HepG2 (cell line): ENCODE results near the gene ADAMTS16. TPM values are rescaled to one million over a fixed set of nuclear protein-coding genes. Genes with fewer than 3 reads are reported as not detected.

Source experiments
- ATAC-seq: fragments of 200-7000 bp; cut with Tn5 transposase; 3 replicates; pipeline ENCODE4 v1.9.1; 2020; ENCODE audit warnings: mild to moderate bottlenecking, moderate library complexity
- BruUV-seq: library from RNA; stranded (reverse); fragments of 400-500 nt; replicated peaks from 2 replicates; lab custom pipeline; 2021; lab: Mats Ljungman, UMichigan
- CTCF ChIA-PET: fragments of 300-600 bp; formaldehyde crosslinking; extraction: SDS; loops from one replicate; lab custom pipeline; 2021; ENCODE audit warnings: low total read pairs, inconsistent platforms, low intra/inter-chr PET ratio; lab: Yijun Ruan, JAX
- POLR2A ChIA-PET: fragments of 350-600 bp; sonication (Branson Sonifier 250); formaldehyde crosslinking; loops from one replicate; lab custom pipeline; 2020; ENCODE audit warnings: antibody characterized with exemption, inconsistent platforms; lab: Yijun Ruan, JAX
- DNase-seq: peaks from one replicate; pipeline ENCODE4 v3.0.0-alpha.2; 2015; ENCODE audit warnings: low spot score
- FAIRE-seq: peaks from 3 replicates; lab custom pipeline; 2011; peaks lifted over from hg19 to GRCh38; lab: Jason Lieb, UNC
- H2AFZ ChIP-seq: one replicate; pipeline ENCODE4 v1.6.1; 2011; ENCODE audit warnings: low read length, inconsistent platforms
- H3K27ac ChIP-seq: fragments of 300-600 bp; 3 replicates; pipeline ENCODE4 v1.8.0; 2011; ENCODE audit warnings: mixed run types, mild to moderate bottlenecking, mixed read lengths, low read length, inconsistent platforms; ENCODE audit not compliant: insufficient read depth; ENCODE audit errors: extremely low read length
- H3K27me3 ChIP-seq, 2 experiments: fragments of 200-600 bp in 1 of 2; 2 replicates in 1 of 2; 3 replicates in 1 of 2; pipeline versions ENCODE4 v1.6.0 to v1.8.0; 2011; ENCODE audit warnings: low read length in 2 of 2, mild to moderate bottlenecking in 2 of 2, moderate library complexity in 2 of 2, inconsistent platforms in 1 of 2; ENCODE audit not compliant: insufficient read depth in 2 of 2, control insufficient read depth in 1 of 2
- H3K36me3 ChIP-seq, 2 experiments: fragments of 200-600 bp in 1 of 2; replicated peaks in 1 of 2; 2 replicates in 1 of 2; 3 replicates in 1 of 2; pipeline versions ENCODE4 v1.5.1 to v1.8.0; 2011; ENCODE audit warnings: low read length in 2 of 2, inconsistent platforms in 1 of 2; ENCODE audit not compliant: insufficient read depth in 2 of 2, control insufficient read depth in 1 of 2
- H3K4me1 ChIP-seq: 2 replicates; pipeline ENCODE4 v1.5.1; 2012; ENCODE audit warnings: low read length, inconsistent platforms; ENCODE audit not compliant: insufficient read depth
- H3K4me2 ChIP-seq: 2 replicates; pipeline ENCODE4 v1.6.0; 2011; ENCODE audit warnings: low read depth, low read length, inconsistent platforms
- H3K4me3 ChIP-seq, 3 experiments: fragments of 200-600 bp in 1 of 3; sonication (generic), shearing (Covaris generic) in 1 of 3; replicated peaks in 1 of 3; 2 replicates each; pipeline ENCODE4 v1.5.1; 2011 to 2016; ENCODE audit warnings: low read length in 3 of 3, inconsistent platforms in 2 of 3, low read depth in 2 of 3, mild to moderate bottlenecking in 2 of 3, control low read depth in 1 of 3, mixed read lengths in 1 of 3; ENCODE audit not compliant: insufficient read depth in 1 of 3
- H3K79me2 ChIP-seq: one replicate; pipeline ENCODE4 v1.6.1; 2011; ENCODE audit warnings: low read length, inconsistent platforms; ENCODE audit not compliant: insufficient read depth
- H3K9ac ChIP-seq: 2 replicates; pipeline ENCODE4 v1.6.0; 2011; ENCODE audit warnings: mild to moderate bottlenecking, low read depth, low read length, inconsistent platforms; ENCODE audit not compliant: insufficient read depth
- H3K9me3 ChIP-seq: 2 replicates; pipeline ENCODE4 v1.5.1; 2012; ENCODE audit warnings: mild to moderate bottlenecking, low read length
- H4K20me1 ChIP-seq: 2 replicates; pipeline ENCODE4 v1.6.0; 2011; ENCODE audit warnings: inconsistent platforms, mild to moderate bottlenecking, low read length, moderate library complexity; ENCODE audit not compliant: insufficient read depth
- ATF6 ChIP-seq: sonication (generic); formaldehyde crosslinking; conservative IDR thresholded peaks from 2 replicates; pipeline ENCODE4 v1.4.0; 2020; ENCODE audit warnings: missing genetic modification reagents
- ETV6 ChIP-seq: sonication (generic); formaldehyde crosslinking; conservative IDR thresholded peaks from 2 replicates; pipeline ENCODE4 v1.4.0; 2020; ENCODE audit warnings: missing genetic modification reagents
- GPN1 ChIP-seq: sonication (generic); formaldehyde crosslinking; IDR thresholded peaks from 2 replicates; pipeline ENCODE4 v1.5.1; 2020; ENCODE audit warnings: missing genetic modification reagents, borderline replicate concordance
- HMGXB4 ChIP-seq, 2 experiments: sonication (generic) in 1 of 2; formaldehyde crosslinking in 1 of 2; IDR thresholded peaks; 2 replicates each; pipeline versions ENCODE4 v1.4.0 to v1.6.1; 2018 to 2020; ENCODE audit warnings: missing genetic modification reagents in 2 of 2, borderline replicate concordance in 1 of 2, low read depth in 1 of 2, mild to moderate bottlenecking in 1 of 2, missing biosample characterization in 1 of 2
- KLF6 ChIP-seq: IDR thresholded peaks from 2 replicates; pipeline ENCODE4 v1.8.0; 2016; ENCODE audit warnings: missing biosample characterization, missing genetic modification reagents
- MEIS2 ChIP-seq: sonication (generic); formaldehyde crosslinking; IDR thresholded peaks from 2 replicates; pipeline ENCODE4 v1.9.0; 2021; ENCODE audit warnings: mild to moderate bottlenecking, missing genetic modification reagents
- RARA ChIP-seq: IDR thresholded peaks from 2 replicates; pipeline ENCODE4 v1.6.1; 2016; ENCODE audit warnings: missing genetic modification reagents, missing compliant biosample characterization
- ZNF232 ChIP-seq: sonication (generic); formaldehyde crosslinking; IDR thresholded peaks from 2 replicates; pipeline ENCODE4 v1.4.0; 2020; ENCODE audit warnings: missing genetic modification reagents, borderline replicate concordance
- ZNF296 ChIP-seq: sonication (generic); formaldehyde crosslinking; conservative IDR thresholded peaks from 2 replicates; pipeline ENCODE4 v1.5.0; 2020; ENCODE audit warnings: mild to moderate bottlenecking, missing genetic modification reagents
- ZNF34 ChIP-seq: sonication (generic); formaldehyde crosslinking; IDR thresholded peaks from 2 replicates; pipeline ENCODE4 v1.4.0; 2020; ENCODE audit warnings: mild to moderate bottlenecking, missing genetic modification reagents, borderline replicate concordance
- ZSCAN22 ChIP-seq: sonication (generic); formaldehyde crosslinking; IDR thresholded peaks from 2 replicates; pipeline ENCODE4 v1.4.0; 2020; ENCODE audit warnings: mild to moderate bottlenecking, missing genetic modification reagents
- WGBS: methylation state at CpG from one replicate; pipeline ENCODE4 v1.1.6; 2017; ENCODE audit warnings: low lambda C conversion rate; 5-methylcytosine and 5-hydroxymethylcytosine counted together
- in situ Hi-C: cut with HindIII; loops from 2 replicates; pipeline ENCODE4 v1.10.0; 2017; ENCODE audit warnings: low pct_unique_long_range_greater_than_20kb; ENCODE audit not compliant: extremely low pct_ligation_motif_present
- intact Hi-C: fragments of 100-400 bp; cut with micrococcal nuclease; formaldehyde crosslinking; loops from one replicate; pipeline ENCODE4 v1.10.0; 2022; ENCODE audit not compliant: unreplicated experiment
- polyA plus RNA-seq, 8 experiments: library from polyadenylated mRNA; depleted of rRNA in 3 of 8; stranded (reverse) in 7 of 8; unstranded in 1 of 8; fragments of >200 nt; fragmentation: Illumina TruSeq in 4 of 8; extraction: Trizol in 4 of 8; gene quantifications; 2 replicates each; pipeline versions ENCODE4 v1.2.1 to v1.2.3, GENCODE V29; 2011 to 2016; ENCODE audit warnings: low read depth in 4 of 8, missing spikeins in 1 of 8, mixed read lengths in 1 of 8; ENCODE audit not compliant: insufficient read depth in 1 of 8
- total RNA-seq, 5 experiments: library from RNA; depleted of rRNA; stranded (reverse); fragments of >200 nt; fragmentation: Illumina TruSeq; extraction: Trizol; gene quantifications; 2 replicates each; pipeline ENCODE4 v1.2.3, GENCODE V29; 2016; ENCODE audit warnings: low read depth in 1 of 5
- TF ChIP-seq, protein P1 (sequence below): sonication (generic); formaldehyde crosslinking; IDR thresholded peaks from 2 replicates; pipeline ENCODE4 v1.5.1; 2020; ENCODE audit warnings: missing genetic modification reagents, mild to moderate bottlenecking, borderline replicate concordance

ADAMTS16 gene
- total and polyA plus RNA-seq, 2 of the 13 experiments (the other 11 are each of a cell fraction or from before 2014, with no cell fraction given), result 0.02 to 0.03 TPM

DNA sequence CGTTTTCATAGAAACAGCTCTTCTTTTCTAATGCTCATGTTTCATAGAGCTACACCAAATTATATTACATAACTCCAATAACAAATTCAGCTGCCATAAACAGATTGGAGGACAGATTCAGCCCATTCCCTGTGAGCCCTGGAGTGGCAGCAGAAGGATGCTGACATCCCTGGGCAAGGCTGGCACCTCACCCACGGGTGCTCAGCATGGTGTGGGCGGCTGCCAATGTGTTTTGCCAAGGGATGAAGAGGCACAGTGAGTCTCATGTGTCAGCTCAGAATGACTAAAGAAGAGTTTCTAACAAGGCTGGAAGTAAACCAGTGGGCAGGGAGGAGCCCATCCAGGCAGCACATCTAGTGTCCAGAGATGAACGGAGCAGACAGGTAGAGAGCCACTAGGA is 155.2 kb downstream of the ADAMTS16 start:
- Histone ChIP-seq H3K9ac (no peak overlapping the region), H3K36me3 (no peaks in the 10 kb centered on the region), H3K27me3 (no peaks in the 10 kb centered on the region), H3K4me3 (no peak overlapping the region), H3K9me3 (no peaks in the 10 kb centered on the region), H4K20me1 (no peaks in the 10 kb centered on the region), H2AFZ (no peak overlapping the region), H3K4me1 (peaks cover 36% of the 10 kb centered on the region), H3K4me2 (no peak overlapping the region), H3K27ac (no peak overlapping the region), H3K79me2 (no peaks in the 10 kb centered on the region)
- BruUV-seq, result no TSS peak
- TF ChIP-seq, protein P1, sequence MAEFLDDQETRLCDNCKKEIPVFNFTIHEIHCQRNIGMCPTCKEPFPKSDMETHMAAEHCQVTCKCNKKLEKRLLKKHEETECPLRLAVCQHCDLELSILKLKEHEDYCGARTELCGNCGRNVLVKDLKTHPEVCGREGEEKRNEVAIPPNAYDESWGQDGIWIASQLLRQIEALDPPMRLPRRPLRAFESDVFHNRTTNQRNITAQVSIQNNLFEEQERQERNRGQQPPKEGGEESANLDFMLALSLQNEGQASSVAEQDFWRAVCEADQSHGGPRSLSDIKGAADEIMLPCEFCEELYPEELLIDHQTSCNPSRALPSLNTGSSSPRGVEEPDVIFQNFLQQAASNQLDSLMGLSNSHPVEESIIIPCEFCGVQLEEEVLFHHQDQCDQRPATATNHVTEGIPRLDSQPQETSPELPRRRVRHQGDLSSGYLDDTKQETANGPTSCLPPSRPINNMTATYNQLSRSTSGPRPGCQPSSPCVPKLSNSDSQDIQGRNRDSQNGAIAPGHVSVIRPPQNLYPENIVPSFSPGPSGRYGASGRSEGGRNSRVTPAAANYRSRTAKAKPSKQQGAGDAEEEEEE (CRISPR knock-in tag), result no peak
- TF ChIP-seq ETV6 (CRISPR knock-in tag) (no peak), MEIS2 (CRISPR knock-in tag) (no peak), GPN1 (CRISPR knock-in tag) (no peak), RARA (CRISPR knock-in tag) (no peak), ZNF232 (no peak), ZNF296 (CRISPR knock-in tag) (no peak), ATF6 (CRISPR knock-in tag) (no peak), ZSCAN22 (no peak), HMGXB4 (CRISPR knock-in tag; IDR thresholded peaks at IDR 0.05; ENCODE audit: borderline replicate concordance in 1 of 2, low read depth in 1 of 2) (no peak), KLF6 (CRISPR knock-in tag) (no peak), ZNF34 (CRISPR knock-in tag) (no peak)
- FAIRE-seq, result no peak
- in situ Hi-C loops (no loop called here), intact Hi-C loops (loop anchor here (10.0 kb wide), 1 partner anchor 99 kb away; no protein-coding TSS in a partner anchor)
- no peak for ATAC-seq
- CTCF ChIA-PET, result no interaction called here
- POLR2A ChIA-PET, result no interaction called here
- no peak for DNase-seq
- 30% methylated on average over 4 of the region's 4 CpGs for whole genome bisulfite sequencing
